NCI-H2227 (cell line): ENCODE results near the gene PFKFB2.

Source experiments
- DNase-seq: peaks from one replicate; lab custom pipeline; 2025; ENCODE audit not compliant: unreplicated experiment; lab: John Stamatoyannopoulos, UW

PFKFB2 gene

DNA sequence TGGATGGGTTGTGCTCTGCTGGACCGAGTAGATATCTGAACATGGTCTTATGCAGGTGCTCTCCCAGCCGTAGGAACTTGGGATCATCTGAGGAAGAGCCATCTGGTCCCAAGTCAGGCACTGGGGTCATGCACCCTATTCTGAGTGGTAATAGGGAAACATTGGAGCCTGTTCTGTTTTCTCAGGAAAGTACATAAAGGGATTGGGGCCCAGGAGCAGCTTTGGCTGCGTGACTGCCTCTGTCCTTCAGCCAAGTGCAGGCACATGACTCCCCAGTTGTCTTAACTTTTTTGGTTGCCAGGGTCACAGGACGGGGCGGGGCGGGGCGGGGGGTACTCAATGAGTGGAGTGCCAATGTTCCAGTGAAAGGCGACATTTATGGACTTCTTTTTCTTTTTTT is 11.5 kb downstream of the PFKFB2 start:
- no peak for DNase-seq

DNA sequence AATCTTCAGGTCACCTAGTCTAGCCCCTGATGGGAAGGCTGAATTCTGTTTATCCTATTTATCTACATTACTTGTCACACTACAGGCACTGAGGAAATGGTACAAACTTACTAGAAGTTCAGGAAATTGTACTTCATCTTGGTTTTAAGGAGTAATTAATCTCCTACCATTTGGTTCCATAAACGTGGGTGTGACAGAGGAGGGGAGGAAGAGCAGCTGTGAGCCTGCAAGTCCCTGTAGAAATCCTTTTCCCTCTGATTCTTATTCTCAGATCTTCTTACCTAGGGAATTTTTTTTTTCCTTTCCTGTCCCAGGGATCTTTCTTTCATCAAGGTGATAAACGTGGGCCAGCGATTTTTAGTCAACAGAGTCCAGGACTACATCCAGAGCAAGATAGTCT is 14.1 kb downstream of the PFKFB2 start:
- no peak for DNase-seq

DNA sequence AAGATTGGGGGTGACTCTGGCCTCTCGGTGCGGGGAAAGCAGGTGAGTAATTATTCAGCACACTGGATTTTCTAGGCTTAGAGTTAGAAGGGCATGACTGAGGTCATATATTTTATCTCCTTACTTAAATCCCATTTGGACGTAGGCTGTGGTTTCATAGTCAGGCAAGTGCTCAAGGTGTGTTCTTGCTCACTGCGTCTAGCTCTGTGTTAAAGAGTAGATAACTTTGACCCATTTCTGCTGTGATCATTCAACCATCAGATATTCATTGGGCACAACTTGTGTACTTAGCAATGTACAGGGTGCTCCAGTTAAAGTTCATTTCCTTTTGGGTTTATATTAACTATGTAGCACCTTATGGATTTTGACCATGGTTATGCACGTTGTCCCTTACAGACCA is 14.6 kb downstream of the PFKFB2 start:
- no peak for DNase-seq

DNA sequence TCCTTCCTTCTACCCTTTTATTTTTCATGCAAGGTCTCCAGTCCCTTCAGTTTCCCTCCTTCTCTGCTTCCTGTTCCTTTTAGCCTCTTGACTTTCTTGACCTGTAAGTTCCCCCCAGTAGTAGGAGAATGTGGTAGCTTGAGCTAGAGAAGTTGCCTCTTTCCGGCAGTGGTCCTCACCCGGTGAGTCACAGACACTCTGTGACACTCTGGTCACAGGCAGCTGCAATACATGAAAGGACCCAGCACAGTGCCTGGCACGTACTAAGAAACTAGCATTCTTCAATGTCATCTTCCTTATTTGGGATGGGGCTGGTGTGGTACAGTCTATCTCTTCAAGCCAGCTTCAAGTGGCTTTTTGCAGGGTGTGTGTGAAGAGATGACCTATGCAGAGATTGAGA is 16.0 kb downstream of the PFKFB2 start:
- DNase-seq: no peak

DNA sequence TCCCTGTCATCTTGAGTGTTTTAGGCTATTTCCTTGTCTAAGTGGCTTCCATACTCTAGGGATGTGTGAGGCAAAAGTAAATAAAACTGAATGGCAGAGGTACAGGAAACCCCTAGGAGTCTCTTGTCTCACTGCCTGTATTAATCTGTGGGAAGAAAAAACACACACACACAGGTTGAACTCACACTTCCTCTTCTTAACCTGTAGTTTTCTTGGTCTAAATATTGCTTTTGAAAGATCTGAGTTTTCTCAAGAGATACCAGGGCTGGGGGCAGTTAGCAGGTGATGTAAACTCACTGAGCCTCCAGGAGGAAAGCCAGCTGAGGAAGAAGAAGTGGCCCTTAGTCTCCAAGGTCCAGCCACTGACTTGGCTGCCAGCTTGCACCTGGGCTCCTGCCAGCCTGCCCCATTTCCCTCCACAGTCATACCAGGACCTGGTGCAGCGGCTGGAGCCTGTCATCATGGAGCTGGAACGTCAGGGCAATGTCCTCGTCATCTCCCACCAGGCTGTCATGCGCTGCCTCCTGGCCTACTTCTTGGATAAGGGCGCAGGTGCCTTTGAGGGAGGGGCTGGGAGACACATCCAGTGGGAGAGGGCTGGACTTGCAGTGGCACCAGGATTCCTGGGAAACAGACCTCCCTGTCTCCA is 16.9 kb downstream of the PFKFB2 start:
- DNase-seq: no peak

DNA sequence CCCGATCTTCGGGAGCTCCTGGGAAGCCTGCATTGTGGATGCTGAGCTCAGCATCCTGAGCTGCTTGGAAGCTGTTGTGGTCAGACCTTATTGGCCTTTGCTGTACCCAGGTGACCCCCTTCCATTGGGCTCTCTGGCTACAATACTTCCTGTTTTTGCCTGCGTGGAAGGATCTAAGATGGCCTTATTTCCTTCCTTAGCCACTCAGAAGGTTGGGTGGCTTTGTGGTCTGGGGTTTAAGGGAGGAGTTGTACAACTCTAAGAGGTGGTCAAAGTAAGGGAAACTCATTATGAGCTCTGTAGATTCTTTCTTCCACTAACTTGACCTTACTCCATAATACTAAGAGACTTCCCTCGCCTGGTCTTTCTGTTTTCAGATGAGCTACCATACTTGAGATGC is 17.7 kb downstream of the PFKFB2 start:
- DNase-seq: no peak

DNA sequence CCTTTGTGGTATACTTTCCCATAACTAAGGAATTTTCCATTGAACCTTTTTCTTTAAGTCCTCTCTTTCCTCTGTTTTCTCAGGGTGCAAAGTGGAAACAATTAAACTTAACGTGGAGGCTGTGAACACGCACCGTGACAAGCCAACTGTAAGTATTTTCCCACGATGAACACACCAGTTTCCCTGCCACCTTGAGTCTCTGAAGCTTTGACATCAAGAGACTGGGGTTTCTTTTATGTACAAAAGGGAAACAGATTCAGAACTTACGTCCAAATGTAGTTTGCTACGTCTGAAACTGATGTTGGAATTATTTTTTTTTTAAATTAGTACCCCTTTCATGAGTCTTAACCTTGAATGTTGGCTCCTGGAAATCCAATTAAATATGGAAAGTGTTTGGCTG is 18.4 kb downstream of the PFKFB2 start:
- no peak for DNase-seq

DNA sequence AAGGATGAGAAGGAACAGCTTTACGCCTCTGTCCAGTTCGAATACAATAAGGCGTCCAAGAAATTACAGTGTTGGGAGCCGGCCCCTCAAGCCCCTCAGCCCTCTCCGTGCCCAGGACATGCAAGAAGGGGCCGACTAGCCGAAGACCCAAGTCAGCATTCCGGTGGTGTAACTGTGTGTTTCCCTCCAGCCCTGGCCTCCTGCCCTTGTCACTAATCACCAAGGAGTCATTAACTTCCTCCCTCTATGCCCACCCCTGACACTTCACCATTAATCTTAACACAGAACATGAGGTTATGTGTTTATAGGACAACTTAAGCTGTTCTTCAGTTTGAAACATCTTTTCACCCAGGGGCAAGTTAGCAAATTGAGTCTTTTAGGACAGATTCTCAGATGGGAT is 19.2 kb downstream of the PFKFB2 start:
- DNase-seq: no peak

DNA sequence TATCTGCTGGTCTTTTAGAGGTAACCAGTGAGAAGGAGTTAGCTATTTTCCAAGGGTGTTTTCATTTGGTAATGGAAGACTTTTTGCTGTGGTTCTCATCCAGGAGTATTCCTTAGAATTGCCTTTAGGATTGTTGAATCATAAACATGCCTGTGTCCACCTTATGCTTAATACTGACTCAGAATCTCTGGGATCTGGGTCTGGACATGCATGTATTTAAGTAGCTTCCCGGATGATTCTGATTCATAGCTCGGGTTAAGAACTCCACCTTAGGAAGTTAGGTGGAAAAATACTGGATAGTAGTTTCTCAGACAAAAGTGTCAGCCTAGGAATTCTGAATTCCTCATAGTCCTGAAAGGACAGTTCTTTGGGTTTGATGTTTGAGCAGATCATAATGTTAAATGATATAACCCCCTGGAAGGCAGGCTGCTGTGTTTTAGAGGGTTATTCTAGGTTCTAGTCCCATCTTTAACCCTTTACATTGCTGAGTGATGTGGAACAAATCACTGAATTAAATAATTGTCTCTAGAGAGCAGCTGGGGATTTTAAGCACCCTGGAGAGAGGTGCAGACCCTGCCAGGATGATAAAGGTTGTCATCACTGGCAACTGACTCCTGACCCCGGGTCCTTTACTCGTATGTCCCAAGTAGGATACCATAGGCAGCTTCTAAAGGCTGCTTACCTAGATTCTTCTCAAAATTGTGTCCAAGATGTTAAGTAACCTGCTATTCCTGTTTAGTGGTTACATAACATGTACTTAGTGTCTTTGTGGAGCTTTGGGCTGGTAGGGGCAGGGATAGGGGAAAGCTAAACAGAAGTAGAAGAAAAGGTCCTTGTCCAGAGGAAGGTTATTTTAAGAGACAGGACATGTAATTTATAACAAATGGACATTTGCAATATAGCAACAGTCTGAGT is 21.1 kb downstream of the PFKFB2 start:
- DNase-seq: no peak

DNA sequence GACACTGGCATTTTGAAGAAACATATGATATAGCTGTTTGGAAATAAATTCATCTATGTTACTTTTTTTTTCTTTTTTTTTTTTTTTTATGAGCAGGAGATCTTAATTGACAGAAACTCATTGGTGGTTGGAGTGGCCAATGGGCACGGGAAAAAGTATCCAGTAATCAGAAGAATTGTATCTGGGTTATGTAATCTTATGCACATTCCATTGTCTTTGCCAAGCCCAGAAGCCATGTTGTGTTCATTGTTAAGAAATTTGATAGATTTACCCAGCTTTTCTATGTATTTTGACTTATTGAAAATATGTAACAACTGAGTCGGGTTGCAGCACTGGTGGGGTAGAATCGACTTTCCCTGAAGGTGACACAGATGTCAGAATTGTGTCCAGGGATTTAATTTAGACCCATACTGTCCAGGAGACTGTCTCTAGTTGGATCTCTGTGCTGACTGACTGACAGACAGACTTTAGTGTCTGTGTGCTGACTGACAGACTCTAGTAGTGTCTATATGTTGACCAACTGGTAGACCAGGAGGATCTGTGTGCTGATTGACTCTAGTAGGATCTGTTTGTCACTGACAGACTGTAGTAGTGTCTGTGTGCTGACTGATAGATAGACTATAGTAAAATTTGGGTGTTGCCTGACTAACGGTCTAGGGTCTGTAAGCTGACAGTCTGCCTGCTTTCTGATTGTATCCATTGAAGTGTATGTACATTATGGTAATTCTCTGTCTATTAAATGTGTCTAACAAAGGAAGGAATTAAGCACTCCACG is 23.3 kb downstream of the PFKFB2 start:
- DNase-seq: no peak

DNA sequence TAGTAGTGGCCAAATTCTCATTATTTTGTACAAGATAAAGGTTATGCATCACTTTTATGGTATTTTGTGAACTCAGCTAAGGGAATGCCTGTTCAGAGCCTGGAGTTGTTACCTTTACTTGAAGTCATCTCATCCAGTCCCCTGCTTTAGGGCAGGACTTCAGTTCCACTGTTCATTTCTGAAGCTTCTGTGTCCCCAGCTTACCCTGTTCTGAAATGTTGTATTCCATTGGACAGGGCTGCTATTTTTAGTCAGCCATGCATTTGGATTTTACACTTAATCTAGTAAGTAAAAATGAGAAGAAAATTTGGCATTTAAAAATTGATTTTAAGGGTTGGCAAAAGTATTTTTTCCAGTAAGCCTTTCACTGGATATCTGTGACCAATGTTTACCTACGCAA is 23.9 kb downstream of the PFKFB2 start:
- no peak for DNase-seq

DNA sequence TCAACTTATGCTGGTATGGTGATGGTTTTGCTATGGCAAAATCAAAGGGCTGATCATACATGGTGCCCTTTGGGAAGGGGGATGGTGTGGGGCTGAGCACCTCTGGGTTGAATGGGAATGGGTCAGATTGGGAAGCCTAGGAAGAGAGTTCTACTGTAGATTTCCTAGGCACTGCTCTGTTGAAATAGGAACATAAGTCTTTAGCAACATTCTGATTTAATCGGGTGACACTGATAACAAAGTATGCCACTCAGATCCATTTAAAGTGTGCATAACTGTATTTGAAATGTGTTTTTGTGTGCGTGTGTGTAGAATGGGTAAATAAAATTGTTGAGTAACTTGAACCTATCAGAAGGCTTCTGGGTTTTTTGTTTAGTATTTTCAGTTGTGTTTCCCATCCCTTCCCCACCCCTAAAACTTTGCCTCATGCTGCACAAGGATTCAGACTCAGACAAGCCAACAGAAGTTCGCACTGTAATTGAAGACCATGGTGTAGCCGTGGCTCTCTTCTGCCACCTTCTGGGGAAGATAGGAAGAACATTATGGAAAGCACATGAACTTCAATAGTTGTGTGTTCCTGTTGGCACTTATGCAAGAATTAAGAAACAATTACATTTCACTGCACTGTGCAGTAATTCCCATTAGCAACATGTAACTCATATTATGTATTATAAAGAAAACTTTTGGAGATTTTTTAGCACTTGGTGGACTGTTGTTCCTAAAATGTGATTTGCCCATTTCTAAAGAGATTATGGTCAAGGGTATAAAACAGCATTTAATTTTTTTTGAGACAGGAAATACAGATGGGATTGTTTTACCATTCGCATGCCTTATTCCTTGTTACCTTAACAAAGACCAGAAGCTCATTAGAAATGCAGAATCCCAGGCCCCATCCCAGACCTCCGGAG is 24.6 kb downstream of the PFKFB2 start:
- DNase-seq: peak; percentile 78

DNA sequence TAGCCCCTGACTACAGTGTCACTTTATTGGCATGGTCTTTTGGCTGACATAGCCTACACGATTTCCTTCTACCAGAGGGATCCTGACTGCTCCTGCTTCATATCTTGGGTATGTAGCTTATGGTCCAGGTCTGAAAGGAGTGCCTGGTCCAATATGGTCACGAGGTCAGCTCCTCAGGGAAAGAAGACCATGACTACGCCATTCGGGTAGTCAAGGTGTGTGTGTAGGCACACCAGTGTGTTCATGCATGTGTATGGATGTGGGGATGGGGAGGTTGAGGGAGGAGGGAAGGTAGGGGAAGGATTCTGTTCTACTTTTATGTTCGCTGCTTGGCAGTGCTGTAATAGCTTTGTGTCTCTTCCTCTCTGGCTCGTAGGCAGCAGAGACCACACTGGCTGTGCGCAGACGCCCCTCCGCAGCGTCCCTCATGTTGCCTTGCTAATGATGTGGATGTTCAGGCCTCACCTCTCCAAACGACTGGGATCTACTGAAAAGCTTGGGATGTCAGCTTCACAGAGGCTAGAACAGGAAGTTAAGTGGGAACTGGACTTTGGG is 25.6 kb downstream of the PFKFB2 start:
- DNase-seq: no peak

DNA sequence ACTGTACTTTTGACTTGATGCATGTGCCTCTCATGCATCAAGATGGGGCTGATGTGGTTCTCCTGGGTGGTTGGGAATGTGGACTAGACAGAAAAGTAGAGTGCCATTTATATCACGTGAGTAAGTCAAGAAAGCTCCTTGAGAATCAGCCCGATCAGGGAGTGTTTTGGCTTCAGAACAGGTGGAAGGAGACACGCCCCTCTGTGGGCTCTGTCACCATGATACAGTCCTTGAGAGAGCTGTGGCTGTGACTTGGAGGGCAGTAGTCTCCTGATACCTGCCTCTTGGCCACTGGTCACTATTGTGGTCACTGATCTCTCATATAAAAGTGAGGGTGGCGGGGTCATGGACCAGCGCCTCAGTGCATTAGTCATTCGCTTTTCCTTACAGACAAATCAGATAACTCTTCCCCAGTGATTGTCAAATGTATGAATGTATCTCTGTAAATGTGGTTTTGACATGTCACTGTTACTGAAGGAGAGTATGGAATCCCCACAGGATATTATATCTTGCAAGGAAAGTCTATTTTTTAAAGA is 26.7 kb downstream of the PFKFB2 start:
- DNase-seq: no peak

DNA sequence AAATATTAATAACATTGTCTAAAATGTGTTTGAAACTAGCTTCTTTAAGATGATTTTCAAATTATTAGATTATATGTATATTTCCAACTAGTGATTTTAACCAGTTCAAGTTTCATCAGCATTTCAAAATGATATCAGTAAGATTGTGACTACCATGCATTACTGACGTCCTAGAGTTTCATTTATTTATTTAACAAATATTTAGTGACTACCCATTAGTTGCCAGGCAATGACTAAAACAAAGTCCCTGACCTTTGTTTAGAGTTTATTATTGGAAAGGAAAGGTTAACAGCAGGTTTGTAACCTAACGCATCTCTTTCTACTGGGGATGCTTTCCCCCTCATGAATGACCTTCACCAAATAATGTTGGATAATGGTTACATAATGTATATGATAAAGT is 28.0 kb downstream of the PFKFB2 start:
- DNase-seq: no peak

DNA sequence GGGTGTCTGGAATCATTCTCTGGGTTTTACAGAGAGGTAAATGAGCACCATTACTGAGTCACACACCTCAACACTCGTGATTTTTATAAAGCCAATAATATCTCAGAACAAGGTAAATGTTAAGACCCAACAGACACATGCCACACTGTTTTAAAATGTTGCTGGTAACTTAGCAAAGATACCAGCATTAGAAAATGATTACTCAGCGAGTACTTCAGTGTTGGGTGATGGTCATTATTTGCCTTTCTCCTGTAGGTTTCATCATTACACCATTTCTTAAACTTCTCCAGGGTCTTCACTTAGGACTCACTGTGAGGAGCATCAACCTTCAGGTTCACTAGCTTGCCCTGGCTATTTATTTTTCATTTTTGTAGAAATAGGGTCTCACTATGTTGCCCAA is 28.7 kb downstream of the PFKFB2 start:
- no peak for DNase-seq

DNA sequence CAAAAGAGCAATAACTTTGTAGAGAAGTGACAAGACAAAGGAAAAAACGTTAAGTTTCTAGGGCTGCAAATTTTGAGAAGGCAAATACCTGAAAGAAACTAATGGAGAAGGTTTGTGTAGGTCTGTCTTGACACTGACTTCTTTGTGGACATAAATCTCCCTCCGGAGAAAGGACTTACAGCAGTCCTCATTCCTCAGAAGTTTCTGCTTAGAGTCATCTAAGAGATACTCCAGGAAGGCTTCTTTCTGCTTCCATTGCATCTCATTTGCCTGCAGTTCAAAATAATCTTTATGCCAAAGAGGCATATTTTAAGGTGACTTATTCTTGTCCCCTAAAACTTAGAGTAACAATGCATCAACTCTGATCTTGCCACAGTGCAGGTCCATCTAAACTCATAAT is 31.2 kb downstream of the PFKFB2 start:
- no peak for DNase-seq

DNA sequence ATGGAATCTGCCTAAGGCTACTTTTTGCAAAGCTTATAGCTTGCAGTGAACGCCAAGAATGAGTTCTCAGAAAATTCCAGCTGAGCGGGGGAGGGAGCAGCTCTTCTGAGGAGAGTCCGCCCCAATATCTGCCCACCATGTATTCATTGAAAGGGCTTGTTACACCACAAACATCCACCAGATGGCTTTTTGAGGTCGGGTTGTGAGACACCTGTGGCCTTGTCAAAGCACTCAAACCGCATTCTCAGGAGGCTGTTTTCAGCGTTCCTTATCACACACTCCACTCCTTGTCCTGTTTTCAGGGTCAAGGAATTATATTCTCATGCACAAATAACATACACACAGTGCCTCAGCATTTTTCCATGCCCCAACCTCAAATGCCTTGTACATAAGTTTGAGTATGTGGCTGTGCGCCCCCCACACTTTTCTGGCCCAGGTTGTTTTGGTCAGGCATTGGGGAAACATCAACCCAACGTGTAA is 31.7 kb downstream of the PFKFB2 start:
- DNase-seq: peak; percentile 77

DNA sequence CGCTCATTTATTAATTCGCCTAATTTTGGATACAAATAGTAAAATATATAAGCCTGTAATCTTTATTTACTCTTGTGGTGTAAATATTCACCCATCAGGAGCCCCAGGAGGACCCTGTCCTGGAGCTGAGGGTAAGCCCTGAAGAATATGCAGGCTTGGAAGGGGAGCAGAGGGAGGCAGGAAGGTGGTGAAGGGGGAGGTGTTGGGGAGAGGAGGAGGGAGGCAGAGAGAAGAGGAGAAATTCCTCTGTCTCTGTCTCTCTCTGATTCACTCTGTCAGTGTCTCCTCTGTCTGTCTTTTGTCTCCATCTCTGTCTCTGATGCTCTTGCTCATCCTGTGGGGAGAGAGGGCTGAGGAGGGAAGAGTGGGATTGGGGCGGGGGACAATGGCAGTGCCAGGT is 32.8 kb downstream of the PFKFB2 start:
- DNase-seq: no peak

DNA sequence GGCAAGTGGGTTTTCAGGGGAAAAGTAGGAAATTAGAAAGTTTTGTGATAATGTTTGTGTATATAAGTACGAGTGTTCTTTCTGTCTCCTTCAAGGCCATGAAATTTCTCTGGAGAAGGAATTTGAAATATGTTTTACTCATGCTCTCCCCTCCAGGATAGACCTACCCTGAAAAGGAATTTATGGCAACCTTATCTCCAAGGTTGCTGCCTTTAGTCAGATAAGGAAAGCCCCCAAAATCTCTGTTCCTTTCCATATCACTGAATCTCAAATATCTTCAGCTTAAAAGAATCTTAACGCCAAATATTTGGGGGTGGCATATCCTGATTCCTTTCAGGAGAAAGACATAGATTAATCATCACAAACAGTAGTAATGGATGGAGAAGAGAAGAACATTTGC is 35.1 kb downstream of the PFKFB2 start:
- no peak for DNase-seq
